Activated B cell treated with CpG ODN at 0.5 μM for 24 hours (primary cell): ENCODE results near the gene MANBA. TPM values are rescaled to one million over a fixed set of nuclear protein-coding genes. Genes with fewer than 3 reads are reported as not detected.

ENCODE experiments used
- ATAC-seq: fragments of 200-7000 bp; cut with Tn5 transposase; one replicate; pipeline ENCODE4 v1.10.0; 2021; ENCODE audit warnings: low read depth, mild to moderate bottlenecking, moderate library complexity
- CTCF ChIA-PET: fragments of 350-600 bp; sonication (Branson Sonifier 250); formaldehyde crosslinking; loops from one replicate; lab custom pipeline; 2021; ENCODE audit warnings: antibody characterized with exemption; lab: Charles Lee
- POLR2A ChIA-PET: fragments of 350-600 bp; sonication (Branson Sonifier 250); formaldehyde crosslinking; loops from one replicate; lab custom pipeline; 2021; ENCODE audit warnings: antibody characterized with exemption; lab: Charles Lee
- DNase-seq: peaks from one replicate; pipeline ENCODE4 v3.0.0; 2022
- H3K27ac Mint-ChIP-seq: one replicate; pipeline ENCODE4 v1.8.0; 2020; ENCODE audit warnings: mixed read lengths
- H3K27me3 Mint-ChIP-seq: one replicate; pipeline ENCODE4 v1.8.0; 2021; ENCODE audit warnings: mixed read lengths
- H3K36me3 Mint-ChIP-seq: one replicate; pipeline ENCODE4 v1.8.0; 2021; ENCODE audit warnings: low read depth, mixed read lengths
- H3K4me1 Mint-ChIP-seq: one replicate; pipeline ENCODE4 v1.8.0; 2021; ENCODE audit warnings: mixed read lengths
- H3K4me3 Mint-ChIP-seq: one replicate; pipeline ENCODE4 v1.8.0; 2020; ENCODE audit warnings: mild to moderate bottlenecking, mixed read lengths
- H3K9me3 Mint-ChIP-seq: one replicate; pipeline ENCODE4 v1.8.0; 2020; ENCODE audit warnings: mixed read lengths
- intact Hi-C: fragments of 100-400 bp; cut with micrococcal nuclease; formaldehyde crosslinking; loops from one replicate; pipeline ENCODE4 v1.15.1; 2024
- total RNA-seq: library from RNA; stranded (reverse); gene quantifications from 2 replicates; pipeline ENCODE4 v1.2.3, GENCODE V29; 2022
- TF ChIP-seq, protein P1 (sequence below): fragments of 200-600 bp; IDR thresholded peaks from one replicate; pipeline ENCODE4 v1.8.0; 2022; ENCODE audit warnings: antibody characterized with exemption, mild to moderate bottlenecking

Gene MANBA
- total RNA-seq, 1 donor from 2014 or later, result 55.3 TPM

DNA sequence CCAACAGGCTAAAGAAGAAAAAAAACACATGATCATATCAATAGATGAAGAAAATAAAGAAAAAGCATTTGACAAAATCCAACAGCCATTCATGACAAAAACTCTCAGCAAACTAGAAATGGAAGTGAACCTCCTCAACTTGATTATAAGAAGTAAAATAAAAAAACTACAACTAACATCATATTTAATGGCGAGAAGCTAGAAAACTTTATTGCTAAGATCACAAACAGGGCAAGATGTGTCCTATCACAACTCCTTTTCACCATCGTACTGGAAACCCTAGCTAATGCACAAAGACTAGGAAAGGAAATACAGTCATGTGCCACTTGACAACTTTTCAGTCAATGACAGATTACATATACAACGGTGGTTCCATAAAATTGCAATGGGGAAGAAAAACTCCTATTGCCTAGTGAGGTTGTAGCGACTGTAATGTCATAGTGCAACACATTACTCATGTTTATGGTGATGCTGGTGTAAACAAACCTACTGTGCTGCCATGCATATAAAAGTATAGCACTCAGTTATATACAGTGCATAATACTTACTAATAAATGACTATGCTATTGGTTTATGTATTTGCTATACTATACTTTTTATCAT, 12.1 kb upstream of the MANBA start:
- DNase-seq (no peak), ATAC-seq (no peak)
- ChIA-PET POLR2A (interaction anchor here (0.6 to 0.7 kb wide), 2 partner anchors 12 to 160 kb away, joined by 3 to 6 read pairs; no protein-coding TSS in a partner anchor), CTCF (no interaction called here)
- Mint-ChIP-seq H3K4me3 (no peak overlapping the region), H3K9me3 (no peaks in the 10 kb centered on the region), H3K27me3 (no peaks in the 10 kb centered on the region), H3K4me1 (no peaks in the 10 kb centered on the region), H3K27ac (no peak overlapping the region), H3K36me3 (no peaks in the 10 kb centered on the region)
- intact Hi-C loops, result no loop called here
- TF ChIP-seq, protein P1, sequence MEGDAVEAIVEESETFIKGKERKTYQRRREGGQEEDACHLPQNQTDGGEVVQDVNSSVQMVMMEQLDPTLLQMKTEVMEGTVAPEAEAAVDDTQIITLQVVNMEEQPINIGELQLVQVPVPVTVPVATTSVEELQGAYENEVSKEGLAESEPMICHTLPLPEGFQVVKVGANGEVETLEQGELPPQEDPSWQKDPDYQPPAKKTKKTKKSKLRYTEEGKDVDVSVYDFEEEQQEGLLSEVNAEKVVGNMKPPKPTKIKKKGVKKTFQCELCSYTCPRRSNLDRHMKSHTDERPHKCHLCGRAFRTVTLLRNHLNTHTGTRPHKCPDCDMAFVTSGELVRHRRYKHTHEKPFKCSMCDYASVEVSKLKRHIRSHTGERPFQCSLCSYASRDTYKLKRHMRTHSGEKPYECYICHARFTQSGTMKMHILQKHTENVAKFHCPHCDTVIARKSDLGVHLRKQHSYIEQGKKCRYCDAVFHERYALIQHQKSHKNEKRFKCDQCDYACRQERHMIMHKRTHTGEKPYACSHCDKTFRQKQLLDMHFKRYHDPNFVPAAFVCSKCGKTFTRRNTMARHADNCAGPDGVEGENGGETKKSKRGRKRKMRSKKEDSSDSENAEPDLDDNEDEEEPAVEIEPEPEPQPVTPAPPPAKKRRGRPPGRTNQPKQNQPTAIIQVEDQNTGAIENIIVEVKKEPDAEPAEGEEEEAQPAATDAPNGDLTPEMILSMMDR, result no peak

DNA sequence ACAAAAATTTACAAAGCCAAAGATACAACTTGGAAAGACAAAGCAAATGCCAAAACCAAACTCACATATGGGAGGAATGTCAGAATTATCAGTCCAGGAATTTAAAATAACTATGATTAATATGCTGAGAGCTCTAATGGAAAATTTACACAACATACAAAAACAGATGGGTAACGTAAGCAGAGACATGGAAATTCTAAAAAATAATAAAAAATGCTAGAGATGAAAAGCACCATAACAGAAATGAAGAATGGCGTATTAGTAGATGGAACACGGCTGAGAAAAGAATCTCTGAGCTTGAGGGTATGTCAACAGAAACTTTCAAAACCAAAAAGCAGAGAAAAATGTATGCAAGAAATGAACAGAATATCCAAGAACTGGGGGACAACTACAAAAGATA, 4.1 kb upstream of the MANBA start:
- CTCF ChIA-PET, result no interaction called here
- H3K4me3 Mint-ChIP-seq, result no peak overlapping the region
- peaks cover 3% of the 10 kb centered on the region for H3K9me3 Mint-ChIP-seq
- TF ChIP-seq, protein P1, result no peak
- ATAC-seq (no peak), DNase-seq (no peak)
- no peak overlapping the region for H3K27ac Mint-ChIP-seq
- peaks cover 13% of the 10 kb centered on the region for H3K4me1 Mint-ChIP-seq
- intact Hi-C loops, result loop anchor here (5.0 to 10.0 kb wide), 2 partner anchors 312 to 330 kb away; partner anchors contain the start of gene SLC9B2
- POLR2A ChIA-PET, result no interaction called here
- peaks cover 9% of the 10 kb centered on the region for H3K36me3 Mint-ChIP-seq
- no peaks in the 10 kb centered on the region for H3K27me3 Mint-ChIP-seq

DNA sequence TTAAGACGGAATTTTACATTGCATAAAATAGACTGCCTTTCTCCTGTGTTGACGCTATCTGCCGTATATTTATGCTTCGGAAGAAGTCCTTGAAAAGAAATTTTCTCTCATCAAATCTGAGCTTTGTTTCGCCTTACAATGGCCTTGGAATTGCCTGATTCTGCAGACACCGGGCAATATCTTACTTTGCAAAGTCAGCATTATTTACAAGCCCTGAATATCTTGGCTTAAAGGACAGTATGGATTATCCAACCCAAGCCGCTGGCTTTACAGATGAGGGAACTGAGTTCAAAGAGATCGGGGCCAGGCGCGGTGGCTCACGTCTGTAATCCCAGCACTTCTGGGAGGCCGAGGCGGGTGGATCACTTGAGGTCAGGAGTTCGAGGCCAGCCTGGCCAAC, 1.1 kb upstream of the MANBA start:
- ChIA-PET POLR2A (interaction anchor here (1.0 to 2.8 kb wide), 8 partner anchors 18 to 417 kb away, joined by 4 to 110 read pairs (median 10); partner anchors contain the start of genes CISD2, NFKB1, SLC39A8 and UBE2D3), CTCF (no interaction called here)
- peak overlapping the region; percentile 93 for H3K4me3 Mint-ChIP-seq
- no peaks in the 10 kb centered on the region for H3K27me3 Mint-ChIP-seq
- H3K4me1 Mint-ChIP-seq, result peaks cover 43% of the 10 kb centered on the region
- TF ChIP-seq, protein P1, result no peak
- ATAC-seq (no peak), DNase-seq (no peak)
- H3K9me3 Mint-ChIP-seq, result peaks cover 3% of the 10 kb centered on the region
- H3K36me3 Mint-ChIP-seq, result peaks cover 13% of the 10 kb centered on the region
- no peak overlapping the region for H3K27ac Mint-ChIP-seq
- intact Hi-C loops, result loop anchor here (1.0 to 10.0 kb wide), 4 partner anchors 8 to 327 kb away; partner anchors contain the start of gene SLC9B2

DNA sequence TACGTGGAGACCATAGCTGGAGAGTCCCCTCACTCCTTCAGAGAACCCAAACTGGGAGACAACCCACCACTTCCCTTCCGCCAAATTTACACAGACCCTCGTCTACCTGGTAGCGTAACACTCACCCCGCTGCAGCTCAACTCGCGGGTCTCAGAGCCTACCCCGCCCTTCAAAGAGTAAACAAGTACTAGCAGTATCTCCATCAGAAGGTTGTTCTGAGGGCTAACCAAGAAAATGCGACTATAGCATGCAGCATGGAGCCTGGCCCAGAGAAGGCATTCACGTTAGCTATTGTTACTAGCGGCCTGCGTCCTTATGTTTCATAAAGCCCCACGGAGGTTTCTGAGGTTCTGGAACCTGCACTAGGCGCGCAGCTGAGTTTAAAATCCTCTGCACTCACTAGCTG, 531 bp upstream of the MANBA start:
- ATAC-seq (peak; percentile 0), DNase-seq (no peak)
- Mint-ChIP-seq H3K9me3 (peaks cover 3% of the 10 kb centered on the region), H3K4me3 (peak overlapping the region; percentile 93), H3K4me1 (peaks cover 46% of the 10 kb centered on the region), H3K27me3 (no peaks in the 10 kb centered on the region), H3K36me3 (peaks cover 13% of the 10 kb centered on the region), H3K27ac (peak overlapping the region; percentile 96)
- CTCF ChIA-PET, result interaction anchor here (1.4 kb wide), 1 partner anchor 67 kb away, joined by 4 read pairs; the partner anchor contains the start of gene UBE2D3
- POLR2A ChIA-PET, result interaction anchor here (0.5 to 2.8 kb wide), 23 partner anchors 9 to 1776 kb away, joined by 3 to 110 read pairs (median 6); partner anchors contain the start of genes CISD2, NFKB1, SLC39A8 and SLC9B1
- intact Hi-C loops, result loop anchor here (1.0 to 10.0 kb wide), 4 partner anchors 9 to 326 kb away; partner anchors contain the start of gene SLC9B2
- TF ChIP-seq, protein P1, result no peak
